ENCODE results near the gene C11orf54.

C11orf54 gene

GRCh38 chr11:93741094-93741881 lies at the start of gene C11orf54, which contains the start of gene TAF1D:
Gene C11orf54 (plus strand): TSS chr11:93741672. CDS start chr11:93747394, 5,722 bp downstream.
Gene TAF1D (minus strand): TSS chr11:93741495. CDS start chr11:93739304, 2,191 bp downstream.
- peak; percentile 92 for DNase-seq (ENCODE audit: low read depth)
- peak within 1 kb of the TSS; percentile 93 for H3K4me3 ChIP-seq (ENCODE audit: low read depth, low read length)

GRCh38 chr11:93694109-93694508 lies 47.4 kb upstream of the C11orf54 start:
- DNase-seq (ENCODE audit: low read depth): no peak
- H3K4me3 ChIP-seq (ENCODE audit: low read depth, low read length): no peak overlapping the region

GRCh38 chr11:93694557-93694956 lies 46.9 kb upstream of the C11orf54 start:
- no peak for DNase-seq (ENCODE audit: low read depth)
- no peak overlapping the region for H3K4me3 ChIP-seq (ENCODE audit: low read depth, low read length)

- no peak overlapping the region for H3K4me3 ChIP-seq (ENCODE audit: low read depth, low read length)
- no peak for DNase-seq (ENCODE audit: low read depth)
Observed at GRCh38 chr11:93697611-93698010, 43.9 kb upstream of the C11orf54 start.

- DNase-seq (ENCODE audit: low read depth): no peak
- no peak overlapping the region for H3K4me3 ChIP-seq (ENCODE audit: low read depth, low read length)
Observed at GRCh38 chr11:93700830-93701229, 40.6 kb upstream of the C11orf54 start.

GRCh38 chr11:93704237-93704636 lies 37.2 kb upstream of the C11orf54 start:
- no peak overlapping the region for H3K4me3 ChIP-seq (ENCODE audit: low read depth, low read length)
- DNase-seq (ENCODE audit: low read depth): no peak

GRCh38 chr11:93710239-93710638 lies 31.2 kb upstream of the C11orf54 start:
- DNase-seq (ENCODE audit: low read depth): no peak
- H3K4me3 ChIP-seq (ENCODE audit: low read depth, low read length): no peak overlapping the region

- no peak overlapping the region for H3K4me3 ChIP-seq (ENCODE audit: low read depth, low read length)
- DNase-seq (ENCODE audit: low read depth): no peak
Observed at GRCh38 chr11:93712678-93713077, 28.8 kb upstream of the C11orf54 start.

- DNase-seq (ENCODE audit: low read depth): no peak
Observed at GRCh38 chr11:93715797-93716396, 25.6 kb upstream of the C11orf54 start.

GRCh38 chr11:93717501-93717900 lies 24.0 kb upstream of the C11orf54 start:
- no peak for DNase-seq (ENCODE audit: low read depth)
- H3K4me3 ChIP-seq (ENCODE audit: low read depth, low read length): no peak overlapping the region

More at GRCh38 chr11:93715797-93716396, 25.6 kb upstream of the C11orf54 start:
- H3K4me3 ChIP-seq (ENCODE audit: low read depth, low read length): no peak overlapping the region

GRCh38 chr11:93718057-93718563 lies 23.4 kb upstream of the C11orf54 start:
- no peak overlapping the region for H3K4me3 ChIP-seq (ENCODE audit: low read depth, low read length)
- DNase-seq (ENCODE audit: low read depth): no peak

- DNase-seq (ENCODE audit: low read depth): no peak
- H3K4me3 ChIP-seq (ENCODE audit: low read depth, low read length): no peak overlapping the region
Observed at GRCh38 chr11:93719310-93719709, 22.2 kb upstream of the C11orf54 start.

GRCh38 chr11:93720522-93720921 lies 20.9 kb upstream of the C11orf54 start:
- DNase-seq (ENCODE audit: low read depth): no peak
- no peak overlapping the region for H3K4me3 ChIP-seq (ENCODE audit: low read depth, low read length)

- no peak overlapping the region for H3K4me3 ChIP-seq (ENCODE audit: low read depth, low read length)
- DNase-seq (ENCODE audit: low read depth): no peak
Observed at GRCh38 chr11:93724089-93724488, 17.4 kb upstream of the C11orf54 start.

- DNase-seq (ENCODE audit: low read depth): peak; percentile 23
- H3K4me3 ChIP-seq (ENCODE audit: low read depth, low read length): no peak overlapping the region
Observed at GRCh38 chr11:93727985-93728791, 13.3 kb upstream of the C11orf54 start.

GRCh38 chr11:93728792-93729128 lies 12.7 kb upstream of the C11orf54 start:
- DNase-seq (ENCODE audit: low read depth): no peak
- no peak overlapping the region for H3K4me3 ChIP-seq (ENCODE audit: low read depth, low read length)

GRCh38 chr11:93729129-93729616 lies 12.3 kb upstream of the C11orf54 start:
- H3K4me3 ChIP-seq (ENCODE audit: low read depth, low read length): no peak overlapping the region
- DNase-seq (ENCODE audit: low read depth): no peak

- H3K4me3 ChIP-seq (ENCODE audit: low read depth, low read length): no peak overlapping the region
- DNase-seq (ENCODE audit: low read depth): no peak
Observed at GRCh38 chr11:93730108-93731107, 11.1 kb upstream of the C11orf54 start.

Data from skeletal muscle cell (primary cell).